GM23248 (cell line): ENCODE data around the gene PRTN3. TPM values are rescaled to one million over a fixed set of nuclear protein-coding genes. Genes with fewer than 3 reads are reported as not detected.
A peak's percentile ranks its signal among the peaks of the same experiment; 100 is the strongest.

Experiments used
- DNase-seq: peaks from one replicate; pipeline ENCODE4 v3.0.0-alpha.2; 2015
- H2AFZ ChIP-seq: fragments of 200-600 bp; sonication (generic); 2 replicates; pipeline ENCODE4 v1.6.1; 2016; ENCODE audit warnings: antibody characterized with exemption
- H3F3A ChIP-seq: fragments of 200-600 bp; sonication (generic); 2 replicates; pipeline ENCODE4 v1.6.1; 2016; ENCODE audit warnings: mild to moderate bottlenecking, antibody characterized with exemption, mixed run types; ENCODE audit not compliant: insufficient read depth
- H3K27ac ChIP-seq: fragments of 200-600 bp; sonication (generic); 2 replicates; pipeline ENCODE4 v1.5.1; 2016; ENCODE audit warnings: mild to moderate bottlenecking
- H3K27me3 ChIP-seq: fragments of 200-600 bp; sonication (generic); replicated peaks from 2 replicates; pipeline ENCODE4 v1.6.1; 2016; ENCODE audit warnings: mild to moderate bottlenecking; ENCODE audit not compliant: insufficient read depth
- H3K36me3 ChIP-seq: fragments of 200-600 bp; sonication (generic); 2 replicates; pipeline ENCODE4 v1.6.1; 2016; ENCODE audit warnings: low read depth, mild to moderate bottlenecking
- H3K4me1 ChIP-seq: fragments of 200-600 bp; sonication (generic); 2 replicates; pipeline ENCODE4 v1.6.1; 2016; ENCODE audit warnings: mild to moderate bottlenecking; ENCODE audit not compliant: insufficient read depth
- H3K4me2 ChIP-seq: fragments of 200-600 bp; sonication (generic); one replicate; pipeline ENCODE4 v1.6.1; 2016; ENCODE audit warnings: mild to moderate bottlenecking; ENCODE audit not compliant: unreplicated experiment
- H3K4me3 ChIP-seq: fragments of 200-600 bp; sonication (generic); 2 replicates; pipeline ENCODE4 v1.5.1; 2016; ENCODE audit warnings: mild to moderate bottlenecking
- H3K79me2 ChIP-seq: fragments of 200-600 bp; sonication (generic); 2 replicates; pipeline ENCODE4 v1.6.1; 2016; ENCODE audit warnings: mild to moderate bottlenecking; ENCODE audit not compliant: insufficient read depth
- H3K9ac ChIP-seq: fragments of 200-600 bp; sonication (generic); 2 replicates; pipeline ENCODE4 v1.6.1; 2016; ENCODE audit warnings: mild to moderate bottlenecking
- H3K9me2 ChIP-seq: fragments of 200-600 bp; sonication (generic); 2 replicates; pipeline ENCODE4 v1.6.1; 2016; ENCODE audit warnings: mixed run types, mild to moderate bottlenecking, moderate library complexity; ENCODE audit not compliant: insufficient read depth
- H3K9me3 ChIP-seq: fragments of 200-600 bp; sonication (generic); one replicate; pipeline ENCODE4 v1.6.1; 2017; ENCODE audit warnings: low read depth
- H4K20me1 ChIP-seq: fragments of 200-600 bp; sonication (generic); 2 replicates; pipeline ENCODE4 v1.6.0; 2016; ENCODE audit not compliant: insufficient read depth
- EZH2 ChIP-seq: fragments of 200-600 bp; sonication (generic); IDR thresholded peaks from 2 replicates; pipeline ENCODE4 v1.6.1; 2018; ENCODE audit warnings: antibody characterized with exemption, mild to moderate bottlenecking; ENCODE audit not compliant: insufficient read depth, poor library complexity, severe bottlenecking
- EZH2phosphoT487 ChIP-seq: fragments of 200-600 bp; sonication (generic); IDR thresholded peaks from 2 replicates; pipeline ENCODE4 v1.6.1; 2018; ENCODE audit warnings: antibody characterized with exemption, moderate library complexity, mild to moderate bottlenecking, low read depth; ENCODE audit not compliant: insufficient read depth
- WGBS, 2 experiments: methylation state at CpG; one replicate each; pipeline ENCODE4 v1.1.6; 2015 to 2017; ENCODE audit warnings: low lambda C conversion rate in 2 of 2, low coverage in 1 of 2; ENCODE audit errors: missing lambda C conversion rate in 2 of 2; 5-methylcytosine and 5-hydroxymethylcytosine counted together
- in situ Hi-C: fragments of 300-500 bp; cut with MboI; formaldehyde crosslinking; loops from 2 replicates; pipeline ENCODE4 v1.15.0; 2020
- polyA plus RNA-seq: library from polyadenylated mRNA; unstranded; fragments of >200 nt; fragmentation: Nextera tagmentation; extraction: Ambion mirVana; gene quantifications from 2 replicates; pipeline ENCODE4 v1.2.1, GENCODE V29; 2016
- total RNA-seq: library from RNA; depleted of rRNA; stranded (reverse); fragments of >200 nt; shearing (Covaris generic); gene quantifications from 2 replicates; pipeline ENCODE4 v1.2.3, GENCODE V29; 2014

Gene PRTN3
- total and polyA plus RNA-seq, 2 experiments from 2014 or later: not detected

DNA sequence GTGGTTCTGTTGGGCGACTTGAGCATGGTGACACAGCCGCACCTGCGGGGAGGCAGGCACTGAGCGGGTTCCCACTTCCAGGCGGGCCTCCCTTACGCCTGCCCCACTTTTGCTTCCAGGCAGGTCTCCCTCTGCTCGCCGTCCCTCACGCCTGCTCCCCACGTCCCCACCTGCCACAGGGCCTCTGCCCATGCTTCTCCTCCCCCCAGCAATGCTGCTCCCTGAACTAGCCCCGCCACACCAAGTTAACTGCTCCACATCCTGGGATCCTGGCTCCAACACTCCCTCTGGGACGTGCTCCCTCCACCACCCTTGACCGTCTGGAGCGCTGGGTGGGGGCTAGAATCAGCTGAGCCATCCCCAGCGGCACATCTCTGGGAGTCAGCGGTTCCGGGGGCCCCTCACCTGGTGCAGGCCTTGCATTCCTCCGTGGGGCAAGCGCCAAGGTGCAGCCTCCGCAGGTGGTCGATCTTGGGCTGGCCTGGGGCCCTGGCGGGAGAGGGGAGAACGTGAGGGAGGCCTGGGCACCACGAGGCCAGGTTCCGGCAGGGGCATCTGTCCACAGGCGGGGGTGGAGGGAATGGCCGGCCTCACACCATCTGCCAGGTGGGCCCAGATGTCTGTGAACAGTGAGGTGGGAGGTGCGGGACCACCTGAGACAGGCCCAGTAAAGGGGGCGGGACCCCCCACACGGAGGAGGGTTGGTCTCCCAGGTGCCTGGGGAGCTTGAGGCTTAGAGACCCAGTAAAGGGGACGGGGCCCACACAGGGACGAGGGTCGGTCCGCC, 27.9 kb downstream of the PRTN3 start:
- H3K27ac ChIP-seq: peak overlapping the region; percentile 78
- no peaks in the 10 kb centered on the region for H3K9me3 ChIP-seq
- H3K4me3 ChIP-seq: no peak overlapping the region
- no peaks in the 10 kb centered on the region for H3K79me2 ChIP-seq
- H3K4me2 ChIP-seq: no peak overlapping the region
- no peaks in the 10 kb centered on the region for H3K9me2 ChIP-seq
- H3K36me3 ChIP-seq: no peaks in the 10 kb centered on the region
- peaks cover 14% of the 10 kb centered on the region for H3K4me1 ChIP-seq
- H3K27me3 ChIP-seq: no peaks in the 10 kb centered on the region
- H4K20me1 ChIP-seq: no peaks in the 10 kb centered on the region
- TF ChIP-seq EZH2phosphoT487: no peak
- TF ChIP-seq EZH2: no peak
- in situ Hi-C loops: no loop called here
- no peak overlapping the region for H3K9ac ChIP-seq
- 73 to 78% methylated on average over 31 to 34 of the region's 34 CpGs for WGBS, 2 experiments
- H2AFZ ChIP-seq: no peak overlapping the region
- DNase-seq: no peak
- peaks cover 6% of the 10 kb centered on the region; the same call in 1 of the 2 replicates for H3F3A ChIP-seq

DNA sequence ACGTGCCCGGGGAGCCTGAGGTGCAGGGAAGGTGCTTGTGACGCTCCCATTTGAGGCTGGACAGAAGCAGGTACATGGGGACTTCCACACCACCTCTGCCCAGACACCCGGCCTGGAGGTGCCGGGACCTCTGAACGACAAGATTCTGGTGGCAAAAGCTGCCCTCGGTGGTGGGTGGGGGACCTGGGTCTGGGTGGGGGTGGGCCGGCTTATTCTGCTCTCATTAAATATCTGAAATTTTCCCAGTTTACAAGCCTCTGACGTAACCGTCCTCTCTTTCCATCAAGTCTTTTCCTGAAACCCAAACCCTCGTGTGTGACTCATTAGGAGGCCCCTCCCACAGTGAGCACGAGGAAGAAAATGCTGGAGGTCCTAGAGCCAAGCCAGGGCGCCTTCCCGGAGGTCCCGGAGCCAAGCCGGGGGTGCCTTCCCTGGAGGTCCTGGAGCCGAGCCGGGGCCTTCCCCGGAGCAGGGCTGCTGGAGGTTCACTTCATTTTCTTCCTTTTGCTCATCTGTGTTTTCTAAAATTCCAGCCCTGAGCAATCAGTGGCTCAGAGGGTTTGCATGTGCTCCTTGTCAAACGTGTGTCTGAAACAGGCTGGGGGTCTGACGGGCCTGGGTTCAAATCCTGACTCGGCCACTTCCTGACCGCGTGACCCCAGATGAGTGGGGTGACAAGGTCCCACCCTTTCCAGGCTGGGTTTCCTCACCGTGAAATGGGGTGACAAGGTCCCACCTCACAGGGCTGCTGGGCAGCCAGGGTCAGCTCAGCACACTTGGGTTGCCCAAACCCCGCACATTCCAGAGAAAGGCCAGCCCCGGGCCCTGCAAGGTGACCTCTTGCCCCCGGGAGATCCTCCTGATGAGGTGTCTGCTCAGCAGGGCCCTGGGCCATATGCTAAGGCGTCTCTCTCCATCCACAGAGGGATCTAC, 28.7 kb downstream of the PRTN3 start:
- no peaks in the 10 kb centered on the region for H3K9me3 ChIP-seq
- no peak overlapping the region for H3K4me3 ChIP-seq
- peak overlapping the region; percentile 23 for H3K9ac ChIP-seq
- peaks cover 6% of the 10 kb centered on the region; the same call in 1 of the 2 replicates for H3F3A ChIP-seq
- peak overlapping the region; percentile 78 for H3K27ac ChIP-seq
- H4K20me1 ChIP-seq: no peaks in the 10 kb centered on the region
- no peaks in the 10 kb centered on the region for H3K36me3 ChIP-seq
- 10 to 11% methylated on average over 29 of the region's 29 CpGs for WGBS, 2 experiments
- H3K4me2 ChIP-seq: no peak overlapping the region
- peaks cover 14% of the 10 kb centered on the region for H3K4me1 ChIP-seq
- no peak for TF ChIP-seq EZH2
- TF ChIP-seq EZH2phosphoT487: no peak
- peak; percentile 96 for DNase-seq
- in situ Hi-C loops: no loop called here
- no peak overlapping the region for H2AFZ ChIP-seq
- no peaks in the 10 kb centered on the region for H3K9me2 ChIP-seq
- no peaks in the 10 kb centered on the region for H3K27me3 ChIP-seq
- no peaks in the 10 kb centered on the region for H3K79me2 ChIP-seq

DNA sequence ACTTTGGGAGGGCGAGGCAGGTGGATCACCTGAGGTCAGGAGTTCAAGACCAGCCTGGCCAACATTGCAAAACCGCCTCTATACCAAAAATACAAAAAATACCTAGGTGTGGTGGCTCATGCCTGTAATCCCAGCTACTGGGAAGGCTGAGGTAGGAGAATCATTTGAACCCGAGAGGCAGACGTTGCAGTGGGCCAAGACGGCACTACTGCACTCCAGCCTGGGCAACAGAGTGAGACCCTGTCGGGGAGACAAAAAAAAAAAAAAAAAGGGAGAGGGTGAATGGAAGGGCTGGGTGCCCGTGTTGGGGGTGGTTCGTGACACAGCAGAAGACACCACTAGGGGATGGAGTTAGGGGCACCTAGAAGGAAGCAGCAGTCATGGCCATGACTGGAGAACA, 29.5 kb downstream of the PRTN3 start:
- in situ Hi-C loops: no loop called here
- 83 to 89% methylated on average over 7 to 8 of the region's 8 CpGs for WGBS, 2 experiments
- Histone ChIP-seq H3K9ac (no peak overlapping the region), H3K4me1 (peaks cover 14% of the 10 kb centered on the region), H3K4me2 (no peak overlapping the region), H3K27me3 (no peaks in the 10 kb centered on the region), H3F3A (peaks cover 6% of the 10 kb centered on the region; the same call in 1 of the 2 replicates), H3K9me3 (no peaks in the 10 kb centered on the region), H3K79me2 (no peaks in the 10 kb centered on the region), H3K36me3 (no peaks in the 10 kb centered on the region), H4K20me1 (no peaks in the 10 kb centered on the region), H3K9me2 (no peaks in the 10 kb centered on the region), H2AFZ (no peak overlapping the region), H3K4me3 (no peak overlapping the region), H3K27ac (peak overlapping the region; percentile 78; the same call in 1 of the 2 replicates)
- TF ChIP-seq EZH2phosphoT487 (no peak), EZH2 (no peak)
- DNase-seq: no peak

DNA sequence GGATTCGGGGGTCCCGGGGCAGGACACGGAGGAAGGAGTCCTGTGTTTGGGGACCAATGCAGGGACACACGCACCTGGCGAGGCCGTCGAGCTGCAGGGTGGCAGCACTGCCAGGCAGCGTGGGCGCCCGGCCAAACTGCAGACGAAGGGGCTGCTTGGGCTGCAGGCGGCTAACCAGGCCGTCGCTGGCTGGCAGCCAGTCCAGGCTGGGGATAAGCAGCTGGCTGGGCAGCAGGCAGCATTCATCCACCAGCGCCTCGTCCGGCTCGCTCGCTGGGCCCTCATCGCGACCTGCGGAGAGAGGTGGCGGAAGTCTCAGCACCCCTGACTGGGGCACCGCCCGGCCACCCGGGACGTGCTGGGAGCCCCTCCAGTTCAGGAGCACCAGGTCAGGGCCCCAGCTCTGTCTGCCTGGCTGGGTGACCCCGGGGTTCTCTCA, 30.2 kb downstream of the PRTN3 start:
- no peak for TF ChIP-seq EZH2phosphoT487
- no peak for TF ChIP-seq EZH2
- Histone ChIP-seq H3K79me2 (no peaks in the 10 kb centered on the region), H3K27ac (no peak overlapping the region), H2AFZ (no peak overlapping the region), H3K9me2 (no peaks in the 10 kb centered on the region), H3K9ac (no peak overlapping the region), H3K4me2 (no peak overlapping the region), H3F3A (peaks cover 6% of the 10 kb centered on the region; the same call in 1 of the 2 replicates), H3K27me3 (no peaks in the 10 kb centered on the region), H3K9me3 (no peaks in the 10 kb centered on the region), H3K4me1 (peaks cover 14% of the 10 kb centered on the region), H3K36me3 (no peaks in the 10 kb centered on the region), H3K4me3 (no peak overlapping the region), H4K20me1 (no peaks in the 10 kb centered on the region)
- WGBS, 2 experiments: 83% methylated on average over 9 to 28 of the region's 28 CpGs
- DNase-seq: no peak
- in situ Hi-C loops: no loop called here
